Body of pancreas (tissue), 4 donors: ENCODE results near the gene MUSTN1. TPM values are rescaled to one million over a fixed set of nuclear protein-coding genes. Genes with fewer than 3 reads are reported as not detected.
A peak's percentile ranks its signal among the peaks of the same experiment; 100 is the strongest.

Experiments used
- ATAC-seq: fragments of 150-250 bp; one replicate; pipeline ENCODE4 v1.9.1; 2016
- DNase-seq, 4 donors: peaks; one replicate each; pipeline ENCODE4 v3.0.0-alpha.2; 2019
- H3K27ac ChIP-seq, 4 donors: fragments of 200-600 bp; sonication (generic); 1 replicate in 3 of 4; 2 replicates in 1 of 4; pipeline versions ENCODE4 v1.5.1 to v1.6.1; 2016 to 2019; ENCODE audit warnings: mild to moderate bottlenecking in 1 of 4, mixed read lengths in 1 of 4, moderate library complexity in 1 of 4
- H3K27me3 ChIP-seq, 2 donors: fragments of 200-600 bp; sonication (generic); one replicate each; pipeline ENCODE4 v1.6.0; 2016; ENCODE audit warnings: mild to moderate bottlenecking in 1 of 2
- H3K36me3 ChIP-seq, 2 donors: fragments of 200-600 bp; sonication (generic); replicated peaks in 1 of 2; 2 replicates each; pipeline ENCODE4 v1.5.1; 2016; ENCODE audit warnings: low read depth in 2 of 2; ENCODE audit not compliant: insufficient read depth in 1 of 2
- H3K4me1 ChIP-seq: fragments of 200-600 bp; sonication (generic); one replicate; pipeline ENCODE4 v1.6.0; 2016
- H3K4me3 ChIP-seq, 2 donors: fragments of 200-600 bp; sonication (generic); 1 replicate in 1 of 2; 2 replicates in 1 of 2; pipeline ENCODE4 v1.5.1; 2016 to 2019
- H3K9me3 ChIP-seq, 3 donors: fragments of 200-600 bp; sonication (generic); 1 replicate in 2 of 3; 2 replicates in 1 of 3; pipeline ENCODE4 v1.5.1; 2016
- POLR2A ChIP-seq, 3 donors: fragments of 450-650 bp; IDR thresholded peaks; one replicate each; pipeline ENCODE4 v1.6.1; 2016; ENCODE audit warnings: antibody characterized with exemption in 3 of 3, mild to moderate bottlenecking in 2 of 3
- WGBS, 2 donors: methylation state at CpG; one replicate each; pipeline ENCODE4 v1.1.5; 2017; 5-methylcytosine and 5-hydroxymethylcytosine counted together
- intact Hi-C: fragments of 100-400 bp; cut with DNase I; formaldehyde crosslinking; loops from one replicate; pipeline ENCODE4 v1.15.1; 2023
- total RNA-seq, 2 donors: library from RNA; depleted of rRNA; stranded (reverse); fragments of >200 nt; gene quantifications; one replicate each; pipeline ENCODE4 v1.1.0, GENCODE V29; 2016
- TF ChIP-seq, protein P1 (sequence below), 7 experiments: fragments of 450-650 bp in 4 of 7; fragments of 200-600 bp in 3 of 7; sonication (generic) in 3 of 7; IDR thresholded peaks; one replicate each; pipeline ENCODE4 v1.5.1; 2016 to 2019; ENCODE audit warnings: antibody characterized with exemption in 7 of 7

Gene MUSTN1
- total RNA-seq, 2 donors from 2014 or later, result 3.9 TPM; not detected in 1

DNA sequence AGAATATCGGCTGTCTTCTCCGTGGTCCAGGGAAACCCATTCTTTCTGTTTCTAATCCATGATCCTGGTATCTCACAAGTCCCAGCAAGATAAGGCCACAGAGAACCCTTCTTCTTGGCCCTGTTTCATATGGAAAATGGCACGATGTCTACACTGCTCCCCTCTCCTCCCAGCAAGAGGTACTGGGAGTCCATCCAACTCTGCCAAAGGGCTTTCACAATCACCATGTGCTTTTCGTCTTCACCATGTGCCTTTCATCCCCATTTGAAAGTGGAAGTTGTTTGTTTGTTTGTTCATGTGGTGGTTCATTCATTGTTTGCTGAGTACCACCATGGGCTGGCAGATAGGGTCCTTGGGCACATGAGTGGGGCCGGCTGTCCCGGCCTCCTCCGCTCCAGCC is 34.7 kb downstream of the MUSTN1 start:
- Histone ChIP-seq H3K9me3 (no peaks in the 10 kb centered on the region), H3K36me3 (no peaks in the 10 kb centered on the region), H3K4me1 (peaks cover 9% of the 10 kb centered on the region), H3K27me3 (no peaks in the 10 kb centered on the region), H3K4me3 (no peak overlapping the region), H3K27ac (no peak overlapping the region)
- ATAC-seq (no peak), DNase-seq (no peak)
- intact Hi-C loops, result no loop called here
- 75 to 76% methylated on average over 6 to 7 of the region's 7 CpGs for WGBS, 2 donors
- no peak for TF ChIP-seq POLR2A (IDR thresholded peaks at IDR 0.05)
- TF ChIP-seq, protein P1, sequence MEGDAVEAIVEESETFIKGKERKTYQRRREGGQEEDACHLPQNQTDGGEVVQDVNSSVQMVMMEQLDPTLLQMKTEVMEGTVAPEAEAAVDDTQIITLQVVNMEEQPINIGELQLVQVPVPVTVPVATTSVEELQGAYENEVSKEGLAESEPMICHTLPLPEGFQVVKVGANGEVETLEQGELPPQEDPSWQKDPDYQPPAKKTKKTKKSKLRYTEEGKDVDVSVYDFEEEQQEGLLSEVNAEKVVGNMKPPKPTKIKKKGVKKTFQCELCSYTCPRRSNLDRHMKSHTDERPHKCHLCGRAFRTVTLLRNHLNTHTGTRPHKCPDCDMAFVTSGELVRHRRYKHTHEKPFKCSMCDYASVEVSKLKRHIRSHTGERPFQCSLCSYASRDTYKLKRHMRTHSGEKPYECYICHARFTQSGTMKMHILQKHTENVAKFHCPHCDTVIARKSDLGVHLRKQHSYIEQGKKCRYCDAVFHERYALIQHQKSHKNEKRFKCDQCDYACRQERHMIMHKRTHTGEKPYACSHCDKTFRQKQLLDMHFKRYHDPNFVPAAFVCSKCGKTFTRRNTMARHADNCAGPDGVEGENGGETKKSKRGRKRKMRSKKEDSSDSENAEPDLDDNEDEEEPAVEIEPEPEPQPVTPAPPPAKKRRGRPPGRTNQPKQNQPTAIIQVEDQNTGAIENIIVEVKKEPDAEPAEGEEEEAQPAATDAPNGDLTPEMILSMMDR (IDR thresholded peaks at IDR 0.05), result no peak

DNA sequence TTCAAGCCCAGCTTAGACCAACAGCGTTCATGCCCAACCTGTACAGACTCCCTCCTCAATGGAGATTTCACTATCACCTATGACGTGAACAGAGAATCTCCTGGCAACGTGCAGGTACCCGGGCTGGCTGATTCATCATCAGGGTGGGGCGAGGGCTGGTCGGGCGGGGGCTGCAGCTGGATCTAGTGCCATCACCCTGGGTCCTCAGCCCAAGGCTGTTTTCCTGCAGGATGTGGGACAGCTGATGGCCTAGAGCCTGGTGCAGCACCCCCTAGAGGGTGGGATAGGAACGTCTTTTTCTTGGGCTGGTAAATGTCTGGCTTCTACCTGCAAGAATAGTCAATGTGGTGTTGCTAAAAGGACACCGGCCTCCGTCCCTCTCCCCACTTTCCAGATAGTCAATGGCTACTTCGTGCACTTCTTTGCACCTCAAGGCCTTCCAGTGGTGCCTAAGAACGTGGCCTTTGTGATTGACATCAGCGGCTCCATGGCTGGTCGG is 35.8 kb downstream of the MUSTN1 start:
- Histone ChIP-seq H3K4me3 (no peak overlapping the region), H3K27ac (no peak overlapping the region), H3K27me3 (no peaks in the 10 kb centered on the region), H3K4me1 (peaks cover 10% of the 10 kb centered on the region), H3K36me3 (no peaks in the 10 kb centered on the region), H3K9me3 (no peaks in the 10 kb centered on the region)
- DNase-seq (peak; percentile 28 to 50 (median 34)), ATAC-seq (peak; percentile 34)
- WGBS, 2 donors, result 51% methylated on average over 11 to 14 of the region's 14 CpGs
- TF ChIP-seq, protein P1 (IDR thresholded peaks at IDR 0.05), result peak; percentile 11 to 45 (median 38)
- no peak for TF ChIP-seq POLR2A (IDR thresholded peaks at IDR 0.05)
- intact Hi-C loops, result no loop called here

DNA sequence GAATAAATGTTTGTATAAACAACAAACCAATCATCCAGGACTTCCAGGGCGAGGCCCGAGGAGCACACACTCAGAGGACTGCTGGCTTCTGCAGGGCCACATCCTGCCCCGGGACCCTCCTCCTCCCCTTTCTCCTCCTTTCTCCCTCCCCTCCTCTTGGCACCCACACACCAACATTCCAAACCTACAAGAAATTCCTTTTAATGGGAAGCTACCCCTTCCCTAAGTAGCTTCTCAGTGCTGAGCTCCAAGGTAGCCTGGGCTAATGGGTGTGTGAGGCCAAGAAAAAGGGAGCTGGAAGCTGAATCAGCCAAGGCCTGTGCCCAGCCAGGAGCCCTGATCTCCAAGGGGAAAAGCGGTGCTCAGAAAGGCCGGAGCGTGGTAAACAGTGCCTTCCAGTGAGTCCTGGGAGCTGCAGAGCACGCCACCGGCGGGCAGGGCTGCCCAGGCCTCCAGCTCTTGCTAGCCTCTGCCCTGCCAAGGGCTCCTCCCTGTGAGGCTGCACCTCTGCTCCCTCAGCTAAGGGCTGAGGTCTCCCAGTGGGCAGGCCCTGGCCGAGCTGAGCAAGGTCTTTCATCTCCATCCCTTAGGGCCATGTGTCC is 36.3 kb downstream of the MUSTN1 start:
- Histone ChIP-seq H3K9me3 (no peaks in the 10 kb centered on the region), H3K36me3 (no peaks in the 10 kb centered on the region), H3K27ac (no peak overlapping the region), H3K4me3 (no peak overlapping the region), H3K4me1 (peaks cover 10% of the 10 kb centered on the region), H3K27me3 (no peaks in the 10 kb centered on the region)
- intact Hi-C loops, result no loop called here
- WGBS, 2 donors, result 83 to 86% methylated on average over 9 to 10 of the region's 10 CpGs
- no peak for ATAC-seq
- no peak for DNase-seq
- TF ChIP-seq, protein P1 (IDR thresholded peaks at IDR 0.05), result no peak
- no peak for TF ChIP-seq POLR2A (IDR thresholded peaks at IDR 0.05)

DNA sequence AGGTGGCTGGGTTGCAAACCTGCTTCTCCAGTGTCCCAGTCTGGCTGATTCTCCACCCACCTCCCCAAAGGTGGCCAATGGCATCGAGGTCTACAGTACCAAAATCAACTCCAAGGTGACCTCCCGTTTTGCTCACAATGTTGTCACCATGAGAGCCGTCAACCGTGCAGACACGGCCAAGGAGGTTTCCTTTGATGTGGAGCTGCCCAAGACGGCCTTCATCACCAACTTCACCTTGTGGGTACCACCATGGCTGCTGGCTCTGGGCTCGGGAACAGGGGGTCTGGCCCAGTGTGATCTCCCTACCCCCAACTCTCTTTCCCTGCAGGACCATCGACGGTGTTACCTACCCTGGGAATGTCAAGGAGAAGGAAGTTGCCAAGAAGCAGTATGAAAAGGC is 38.4 kb downstream of the MUSTN1 start:
- Histone ChIP-seq H3K27me3 (no peaks in the 10 kb centered on the region), H3K9me3 (no peaks in the 10 kb centered on the region), H3K36me3 (no peaks in the 10 kb centered on the region), H3K4me1 (peaks cover 10% of the 10 kb centered on the region), H3K27ac (no peak overlapping the region), H3K4me3 (no peak overlapping the region)
- intact Hi-C loops, result no loop called here
- 90 to 96% methylated on average over 9 of the region's 9 CpGs for WGBS, 2 donors
- DNase-seq (no peak), ATAC-seq (no peak)
- no peak for TF ChIP-seq POLR2A (IDR thresholded peaks at IDR 0.05)
- TF ChIP-seq, protein P1 (IDR thresholded peaks at IDR 0.05), result no peak
